ENCODE results near the gene ARHGAP19. TPM values are rescaled to one million over a fixed set of nuclear protein-coding genes. Genes with fewer than 3 reads are reported as not detected.
A peak's percentile ranks its signal among the peaks of the same experiment; 100 is the strongest.
"Not testable (repeated sequence)": the region's sequence is repeated elsewhere in the genome, so short reads cannot be mapped to it uniquely, and the experiment has no call there.

Gene ARHGAP19
- total RNA-seq, 1 experiment from 2014 or later, result 13.5 TPM

DNA sequence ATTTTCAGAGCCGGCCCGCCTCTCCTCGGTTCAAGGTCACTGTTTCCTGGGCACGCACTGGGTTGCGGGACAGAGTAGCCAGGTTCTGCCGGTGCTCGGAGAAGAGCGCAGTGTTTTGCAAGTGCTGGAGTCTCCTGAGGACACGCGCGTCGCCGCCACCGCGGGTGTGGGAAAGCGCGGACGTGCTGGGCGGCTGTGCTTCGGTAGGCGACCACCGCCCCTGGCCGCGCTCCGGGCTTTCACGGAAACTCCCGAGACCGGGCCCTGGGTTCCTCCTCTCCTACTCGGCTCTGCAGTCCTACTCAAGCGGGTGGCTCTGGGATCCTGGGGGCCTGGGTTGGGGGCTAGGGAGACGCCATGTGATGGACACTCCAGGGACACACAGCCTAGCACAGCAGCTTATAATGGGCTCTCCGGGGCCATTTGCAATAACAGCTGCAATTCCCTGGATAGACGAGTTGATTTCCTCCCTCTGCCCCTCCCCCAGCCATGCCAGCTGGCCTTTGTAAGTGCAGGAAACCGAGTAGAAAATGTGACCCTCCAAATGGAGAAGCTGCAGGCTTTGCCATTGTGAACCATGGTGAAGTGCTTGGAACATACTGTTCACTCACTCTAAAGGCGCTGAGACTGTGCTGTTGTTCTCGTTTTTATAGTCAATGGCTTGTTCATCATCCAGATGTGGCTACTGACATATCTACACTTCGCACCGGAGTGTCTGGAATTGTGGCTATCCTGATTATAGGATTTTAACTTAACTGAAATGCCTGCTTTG is 28.8 kb upstream of the ARHGAP19 start:
- DNase-seq (ENCODE audit: low read depth), result peak; percentile 32

DNA sequence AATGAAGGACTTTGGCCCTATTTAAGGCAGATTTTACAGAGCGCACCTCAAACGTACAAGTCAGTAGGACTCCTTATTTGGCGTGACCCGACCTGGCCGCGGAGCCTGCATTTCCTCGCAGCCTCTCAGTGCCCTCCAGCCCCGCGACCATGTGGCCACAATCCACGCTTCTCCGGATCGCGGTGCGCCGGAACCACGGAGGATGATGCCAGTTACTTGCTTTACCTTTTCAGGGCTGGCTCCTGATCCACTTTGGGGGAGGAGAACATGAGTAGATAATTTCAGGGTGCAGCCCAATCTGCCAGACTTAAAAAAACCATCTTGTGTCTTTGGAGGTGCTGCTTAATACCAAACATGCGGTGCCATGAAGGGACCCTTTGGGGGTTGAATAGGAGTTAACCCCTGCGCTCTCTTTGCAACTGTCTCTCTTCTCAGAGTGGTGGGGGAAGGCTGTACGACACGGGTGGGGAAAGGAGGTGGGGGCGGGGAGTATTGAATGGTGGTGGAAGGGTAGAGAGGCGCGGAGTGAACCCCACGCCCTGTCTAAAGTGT is 28.1 kb upstream of the ARHGAP19 start:
- DNase-seq (ENCODE audit: low read depth), result no peak

DNA sequence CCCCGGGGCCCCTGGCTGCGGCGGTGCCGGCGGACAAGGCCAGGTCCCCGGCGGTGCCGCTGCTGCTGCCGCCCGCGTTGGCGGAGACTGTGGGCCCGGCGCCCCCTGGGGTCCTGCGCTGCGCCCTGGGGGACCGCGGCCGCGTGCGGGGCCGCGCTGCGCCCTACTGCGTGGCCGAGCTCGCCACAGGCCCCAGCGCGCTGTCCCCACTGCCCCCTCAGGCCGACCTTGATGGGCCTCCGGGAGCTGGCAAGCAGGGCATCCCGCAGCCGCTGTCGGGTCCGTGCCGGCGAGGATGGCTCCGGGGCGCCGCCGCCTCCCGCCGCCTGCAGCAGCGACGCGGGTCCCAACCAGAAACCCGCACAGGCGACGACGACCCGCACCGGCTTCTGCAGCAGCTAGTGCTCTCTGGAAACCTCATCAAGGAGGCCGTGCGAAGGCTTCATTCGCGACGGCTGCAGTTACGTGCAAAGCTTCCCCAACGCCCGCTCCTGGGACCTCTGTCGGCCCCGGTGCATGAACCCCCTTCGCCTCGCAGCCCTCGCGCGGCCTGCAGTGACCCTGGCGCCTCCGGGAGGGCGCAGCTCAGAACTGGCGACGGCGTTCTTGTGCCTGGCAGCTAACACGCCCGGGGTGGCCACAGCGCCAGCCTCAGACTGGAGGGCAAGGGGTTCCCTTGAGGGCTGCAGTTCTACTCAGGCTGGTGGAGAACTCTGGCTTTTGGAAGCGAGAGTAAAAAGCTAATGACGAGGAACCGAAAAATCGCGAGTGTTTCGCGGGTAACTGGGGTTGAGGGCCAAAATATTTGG is 27.4 kb upstream of the ARHGAP19 start:
- peak; percentile 44 for DNase-seq (ENCODE audit: low read depth)

DNA sequence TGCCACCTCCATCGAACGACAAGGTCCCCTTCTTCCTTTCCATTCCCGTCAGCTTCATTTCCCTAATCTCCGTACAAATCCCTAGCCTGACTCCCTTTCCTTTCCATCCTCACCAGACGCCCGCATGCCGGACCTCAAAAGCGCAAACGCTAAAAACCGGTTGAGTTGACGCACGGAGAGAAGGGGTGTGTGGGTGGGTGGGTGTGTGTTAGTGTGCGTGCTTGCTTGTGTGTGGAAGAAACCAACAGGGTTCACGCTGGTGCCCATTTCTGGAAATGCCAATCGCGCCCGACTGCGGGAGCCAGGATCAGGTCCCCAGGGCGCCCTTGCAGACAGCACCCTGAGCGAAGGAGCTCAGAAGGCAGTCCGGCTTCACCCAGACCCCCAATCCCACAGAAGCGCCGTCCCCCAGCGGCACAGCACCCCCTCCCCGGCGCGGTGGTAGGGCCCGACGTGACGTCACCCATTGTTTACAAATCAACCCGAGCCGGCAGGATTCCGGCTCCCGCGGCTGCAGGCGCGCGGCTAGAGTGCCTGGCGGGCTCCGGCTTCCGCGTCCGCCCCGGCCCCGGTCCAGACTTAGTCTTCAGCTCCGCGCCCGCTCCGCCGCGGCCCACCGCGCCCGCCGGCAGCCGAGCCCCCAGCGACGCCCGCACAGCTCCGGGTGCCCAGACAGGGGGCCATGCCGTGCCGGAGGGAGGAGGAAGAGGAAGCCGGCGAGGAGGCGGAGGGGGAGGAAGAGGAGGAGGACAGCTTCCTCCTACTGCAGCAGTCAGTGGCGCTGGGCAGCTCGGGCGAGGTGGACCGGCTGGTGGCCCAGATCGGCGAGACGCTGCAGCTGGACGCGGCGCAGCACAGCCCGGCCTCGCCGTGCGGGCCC is 26.6 kb upstream of the ARHGAP19 start, which contains the start of gene FRAT1:
Gene FRAT1, plus strand, starts transcription at position 500 of the 880 bp plus-strand sequence. Its CDS starts 183 bp downstream, at position 683.
- DNase-seq (ENCODE audit: low read depth), result peak; percentile 84

DNA sequence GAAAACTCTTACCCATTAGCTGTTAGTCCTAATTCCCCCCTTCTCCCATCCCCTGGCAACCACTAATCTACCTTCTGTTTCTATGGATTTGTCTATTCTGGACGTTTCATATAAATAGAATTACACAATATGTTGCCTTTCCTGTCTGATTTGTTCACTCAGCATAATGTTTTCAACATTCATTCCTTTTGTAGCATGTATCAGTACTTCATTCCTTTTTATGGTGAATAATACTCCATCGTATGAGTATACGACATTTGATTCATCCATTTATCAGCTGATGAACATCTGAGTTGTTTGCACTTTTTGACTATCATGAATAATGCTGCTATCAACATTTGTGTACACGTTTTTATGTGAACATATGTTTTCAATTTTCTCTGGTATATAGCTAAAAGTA is 22.2 kb upstream of the ARHGAP19 start:
- no peak for DNase-seq (ENCODE audit: low read depth)

DNA sequence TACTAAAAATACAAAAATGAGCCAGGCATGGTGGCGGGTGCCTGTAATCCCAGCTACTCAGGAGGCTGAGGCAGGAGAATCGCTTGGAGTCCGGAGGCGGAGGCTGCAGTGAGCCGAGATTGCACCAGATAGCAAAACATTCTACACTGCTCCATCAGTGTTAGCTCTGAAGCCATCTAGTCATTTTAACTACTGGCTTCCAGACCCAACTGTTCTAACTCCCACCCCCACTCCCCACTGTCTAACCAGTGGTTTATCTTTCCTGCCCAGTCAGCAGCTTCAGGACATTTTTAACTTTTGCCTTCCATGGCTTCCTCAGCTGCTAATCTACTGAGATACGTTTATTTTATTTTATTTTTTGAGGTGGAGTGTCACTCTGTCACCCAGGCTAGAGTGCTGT is 20.5 kb upstream of the ARHGAP19 start:
- DNase-seq (ENCODE audit: low read depth), result no peak

DNA sequence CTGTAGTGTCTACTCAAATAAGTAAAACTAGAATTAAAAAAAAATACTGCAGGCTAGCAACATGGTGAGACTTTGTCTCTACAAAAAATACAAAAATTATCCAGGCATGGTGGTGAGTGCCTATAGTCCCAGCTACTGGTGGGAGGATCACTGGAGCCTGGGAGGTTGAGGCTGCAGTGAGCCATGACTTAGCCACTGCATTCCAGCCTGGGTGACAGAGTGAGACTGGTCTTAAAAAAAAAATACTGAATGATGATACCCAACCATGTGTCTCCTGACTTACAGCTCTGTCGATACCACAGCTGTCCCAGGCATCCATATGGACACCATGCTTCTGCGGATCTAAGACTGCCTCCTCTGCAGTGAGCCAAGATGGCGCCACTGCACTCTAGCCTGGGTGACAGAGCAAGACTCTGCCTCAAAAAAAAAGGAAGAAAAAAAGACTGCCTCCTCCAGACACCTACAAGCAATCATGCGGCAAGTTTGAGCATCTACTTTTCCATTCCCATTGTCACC is 18.7 kb upstream of the ARHGAP19 start:
- no peak for DNase-seq (ENCODE audit: low read depth)

DNA sequence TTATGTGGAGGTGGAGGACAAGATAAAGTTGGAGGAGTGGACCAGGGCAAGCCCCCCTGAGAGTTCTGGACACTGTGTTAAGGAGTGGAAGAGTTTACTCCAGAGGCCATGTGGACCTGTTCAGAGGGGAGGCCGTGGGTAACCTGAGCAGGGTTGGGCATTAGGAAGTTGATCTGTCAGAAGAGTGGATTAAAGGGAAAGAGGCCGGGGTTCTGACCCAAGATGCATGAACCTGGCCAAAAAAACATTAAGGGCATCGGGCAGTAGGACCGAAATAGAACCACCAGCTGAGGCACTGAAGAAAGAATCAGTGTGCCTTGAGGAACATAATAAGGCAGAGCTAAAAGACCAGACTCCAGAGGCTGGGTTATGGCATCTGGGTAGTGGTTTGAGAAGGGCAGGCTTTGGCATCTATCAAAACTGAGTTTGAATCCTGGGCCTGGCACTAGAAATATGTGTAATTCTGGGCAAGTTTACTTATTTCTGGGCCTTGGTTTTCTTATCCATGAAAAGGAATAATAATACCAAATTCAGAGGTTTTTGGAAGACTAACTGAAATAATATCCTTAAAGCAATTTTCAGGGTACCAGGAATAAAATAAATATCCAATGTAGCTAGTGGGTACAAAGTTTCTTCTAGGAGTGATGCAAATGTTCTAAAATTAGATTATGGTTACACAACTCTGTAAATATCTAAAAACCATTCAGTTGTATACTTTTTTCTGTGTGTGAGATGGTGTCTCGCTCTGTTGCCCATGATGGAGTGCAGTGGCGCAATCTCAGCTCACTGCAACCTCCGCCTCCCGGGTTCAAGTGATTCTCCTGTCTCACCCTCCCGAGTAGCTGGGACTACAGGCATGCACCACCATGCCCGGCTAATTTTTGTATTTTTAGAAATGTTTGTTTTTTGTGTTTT is 15.7 kb upstream of the ARHGAP19 start:
- DNase-seq (ENCODE audit: low read depth), result no peak

DNA sequence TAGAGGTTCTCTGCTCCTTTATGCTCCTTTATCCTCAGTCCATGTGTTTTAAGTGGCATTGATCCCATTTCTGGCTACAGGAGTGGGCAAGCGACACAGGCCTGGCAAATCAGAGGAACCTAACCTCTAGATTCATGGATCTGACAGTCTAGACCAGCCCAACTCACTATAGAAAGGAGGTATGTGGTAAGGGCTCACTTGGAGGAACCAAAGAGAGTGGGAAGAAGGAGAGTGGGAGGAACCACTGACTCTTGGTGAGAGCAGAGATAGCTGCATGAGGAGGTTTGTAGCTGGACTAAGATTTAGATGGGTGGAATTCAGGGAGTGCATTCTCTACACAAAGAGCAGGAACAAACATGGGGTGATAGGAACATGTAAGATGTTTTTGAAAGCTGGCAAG is 15.0 kb upstream of the ARHGAP19 start:
- DNase-seq (ENCODE audit: low read depth), result no peak

DNA sequence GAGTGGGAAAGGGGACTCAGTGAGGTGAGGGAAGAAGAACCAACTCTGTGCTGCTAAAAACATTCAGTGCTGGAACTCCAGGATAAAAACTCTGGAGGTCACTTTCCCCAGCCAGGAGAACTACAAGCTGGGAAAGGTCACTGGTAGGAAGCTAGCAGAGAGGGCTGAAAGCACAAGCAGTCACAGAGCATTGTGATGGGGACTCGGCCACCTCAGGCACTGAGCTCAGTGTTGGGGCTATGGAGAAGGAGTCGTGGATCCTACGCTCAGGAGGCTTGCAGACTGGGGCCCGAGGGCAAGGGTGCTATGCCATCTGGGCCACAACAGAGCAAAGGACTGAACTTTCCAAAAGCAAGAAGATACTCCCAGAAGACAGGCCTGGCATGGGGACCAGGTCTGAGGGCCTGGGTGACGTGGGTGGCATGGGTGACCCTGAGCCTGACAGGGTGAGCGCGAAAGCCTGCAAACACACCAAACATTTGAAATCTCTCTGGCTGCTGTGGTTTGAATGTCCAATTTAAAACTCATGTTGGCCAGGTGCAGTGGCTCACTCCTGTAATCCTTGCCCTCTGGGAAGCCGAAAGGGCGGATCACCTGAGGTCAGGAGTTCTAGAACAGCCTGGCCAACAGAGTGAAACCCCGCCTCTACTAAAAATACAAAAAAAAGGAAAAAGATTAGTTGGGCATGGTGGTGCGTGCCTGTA is 9.8 kb upstream of the ARHGAP19 start:
- DNase-seq (ENCODE audit: low read depth), result no peak

DNA sequence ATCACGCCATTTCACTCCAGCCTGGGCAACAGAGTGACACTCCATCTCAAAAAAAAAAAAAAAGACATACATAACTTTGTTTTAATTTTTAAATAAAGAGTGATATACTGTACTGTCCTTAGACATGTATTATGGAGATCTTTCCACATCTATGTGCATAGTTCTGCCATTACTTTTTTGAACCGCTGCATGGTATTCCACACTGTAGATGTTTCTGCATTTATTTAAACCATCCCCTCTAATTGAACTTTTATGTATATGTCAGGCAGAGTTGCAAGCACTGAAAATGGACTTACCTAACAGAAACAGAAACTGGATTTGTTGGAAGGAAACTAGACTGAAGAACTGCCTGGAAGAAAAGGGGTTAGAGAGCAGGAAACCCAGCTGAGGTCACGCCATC is 8.5 kb upstream of the ARHGAP19 start:
- no peak for DNase-seq (ENCODE audit: low read depth)

DNA sequence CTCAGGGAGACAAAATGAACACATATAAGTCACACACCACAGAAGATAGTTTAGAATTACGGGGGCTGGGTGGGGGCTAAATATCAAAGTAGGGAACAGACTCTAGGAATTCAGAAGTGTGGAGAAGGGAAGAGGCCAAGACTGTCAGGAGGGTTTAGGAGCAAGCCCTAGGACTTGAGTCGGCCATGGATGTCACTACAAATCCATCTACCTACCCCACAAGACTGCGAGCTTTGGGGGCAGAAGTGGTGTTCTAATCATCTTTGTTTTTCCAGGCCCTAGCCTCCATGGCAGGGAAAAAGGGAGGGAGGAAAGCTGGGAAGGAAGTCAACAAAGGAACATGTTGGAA is 5.8 kb upstream of the ARHGAP19 start:
- DNase-seq (ENCODE audit: low read depth), result no peak

DNA sequence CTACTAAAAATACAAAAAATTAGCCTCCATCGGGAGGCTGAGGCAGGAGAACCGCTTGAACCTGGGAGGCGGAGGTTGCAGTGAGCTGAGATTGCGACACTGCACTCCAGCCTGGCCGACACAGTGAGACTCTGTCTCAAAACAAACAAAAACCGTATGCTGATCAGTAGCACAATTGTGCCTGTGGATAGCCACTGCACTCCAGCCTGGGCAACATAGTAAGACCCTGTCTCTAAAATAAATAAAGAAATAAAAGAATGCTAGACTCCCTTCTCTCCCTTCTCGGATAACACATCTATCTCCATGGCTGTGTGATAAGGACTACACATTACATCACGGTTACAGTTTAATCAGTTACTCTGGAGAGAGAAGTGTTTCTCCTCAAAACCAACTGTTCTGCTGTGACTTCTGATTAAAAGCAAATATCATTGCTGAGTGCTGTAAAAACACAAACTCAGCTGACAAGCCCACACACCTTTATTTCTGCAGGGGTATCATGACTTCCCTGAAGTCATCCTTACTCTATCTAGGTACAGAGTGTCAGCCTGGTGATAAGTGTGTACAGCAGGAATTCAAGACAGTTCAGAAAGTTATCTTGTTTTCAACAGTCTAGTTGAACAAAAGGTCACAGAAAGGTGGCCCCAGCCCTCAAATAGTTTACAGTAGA is 5.3 kb upstream of the ARHGAP19 start:
- DNase-seq (ENCODE audit: low read depth), result peak; percentile 50

DNA sequence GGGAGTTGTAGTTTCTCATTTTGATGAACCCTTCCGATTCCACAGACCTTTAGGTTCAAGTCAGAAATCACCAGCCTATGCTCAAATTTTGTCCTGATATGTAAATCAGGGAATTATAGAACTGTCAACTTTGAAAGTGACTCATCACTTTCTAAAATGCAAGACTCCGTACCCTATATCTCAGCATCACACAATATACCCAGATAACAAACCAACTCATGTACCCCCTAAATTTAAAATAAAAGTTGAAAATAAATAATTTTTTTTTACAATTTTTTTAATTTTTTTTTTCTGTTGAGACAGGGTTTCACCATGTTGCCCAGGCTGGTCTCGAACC is 393 bp upstream of the ARHGAP19 start:
- no peak for DNase-seq (ENCODE audit: low read depth)

DNA sequence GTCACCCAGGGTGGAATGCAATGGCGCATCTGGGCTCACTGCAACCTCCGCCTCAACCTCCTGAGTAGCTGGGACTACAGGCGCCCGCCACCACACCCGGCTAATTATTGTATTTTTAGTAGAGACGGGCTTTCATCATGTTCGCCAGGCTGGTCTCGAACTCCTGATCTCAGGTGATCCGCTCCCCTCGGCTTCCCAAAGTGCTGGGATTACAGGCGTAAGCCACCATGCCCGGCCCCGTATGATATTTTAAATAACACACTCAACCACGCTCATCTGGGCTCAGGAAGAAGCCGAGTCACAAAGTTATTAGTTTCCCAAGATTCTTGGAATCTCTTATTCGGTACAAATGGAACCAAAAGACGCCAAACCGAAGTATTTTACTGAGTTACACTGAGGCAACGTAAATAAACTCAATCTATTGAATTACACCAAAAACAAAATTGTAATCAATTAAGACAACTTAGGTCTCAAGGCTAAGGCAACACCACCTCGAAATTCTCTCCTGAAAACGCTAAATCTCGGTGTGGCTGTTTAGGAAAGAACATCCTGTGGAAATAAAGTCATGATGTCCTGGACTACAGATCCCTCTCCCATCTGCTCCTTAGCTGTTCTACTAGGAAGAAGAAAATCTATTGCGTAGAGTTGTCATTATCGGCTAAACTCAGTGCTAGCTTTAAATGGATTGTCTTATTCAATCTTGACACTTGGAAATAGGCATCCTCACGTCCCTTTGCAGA is 910 bp downstream of the ARHGAP19 start:
- DNase-seq (ENCODE audit: low read depth), result no peak

DNA sequence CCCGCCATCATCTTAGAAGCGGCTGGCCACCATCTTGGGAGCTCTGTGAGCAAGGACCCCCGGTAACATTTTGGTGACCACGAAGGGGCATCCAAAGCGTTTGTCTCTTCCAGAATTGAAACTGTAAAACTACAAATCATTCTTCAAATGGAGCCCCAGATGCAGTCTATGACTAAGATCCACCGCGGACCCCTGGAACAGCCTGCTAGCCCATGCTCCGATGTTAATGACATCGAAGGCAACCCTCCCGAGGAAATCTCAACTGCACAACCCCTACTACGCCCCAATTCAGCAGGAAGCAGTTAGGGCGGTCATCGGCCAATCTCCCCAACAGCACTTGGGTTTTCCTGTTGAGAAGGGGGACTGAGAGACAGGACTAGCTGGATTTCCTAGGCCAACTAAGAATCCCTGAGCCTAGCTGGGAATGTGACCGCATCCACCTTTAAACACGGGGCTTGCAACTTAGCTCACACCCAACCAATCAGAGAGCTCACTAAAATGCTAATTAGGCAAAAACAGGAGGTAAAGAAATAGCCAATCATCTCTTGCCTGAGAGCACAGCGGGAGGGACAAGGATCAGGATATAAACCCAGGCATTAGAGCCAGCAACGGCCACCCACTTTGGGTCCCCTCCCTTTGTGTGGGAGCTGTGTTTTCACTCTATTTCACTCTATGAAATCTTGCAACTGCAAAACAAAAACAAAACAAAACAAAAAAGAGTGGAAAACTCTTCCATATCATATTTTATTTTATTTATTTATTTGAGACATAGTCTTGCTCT is 1.7 kb downstream of the ARHGAP19 start:
- not testable (repeated sequence) for DNase-seq (ENCODE audit: low read depth)

DNA sequence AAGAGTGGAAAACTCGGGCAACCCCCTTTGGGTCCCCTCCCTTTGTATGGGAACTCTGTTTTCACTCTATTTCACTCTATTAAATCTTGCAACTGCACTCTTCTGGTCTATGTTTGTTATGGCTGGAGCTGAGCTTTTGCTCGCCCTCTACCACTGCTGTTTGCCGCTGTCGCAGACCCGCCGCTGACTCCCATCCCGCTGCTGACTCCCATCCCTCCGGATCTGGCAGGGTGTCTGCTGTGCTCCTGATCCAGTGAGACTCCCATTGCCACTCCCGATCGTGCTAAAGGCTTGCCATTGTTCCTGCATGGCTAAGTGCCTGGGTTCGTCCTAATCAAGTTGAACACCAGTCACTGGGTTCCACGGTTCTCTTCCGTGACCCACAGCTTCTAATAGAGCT is 2.4 kb downstream of the ARHGAP19 start:
- DNase-seq (ENCODE audit: low read depth), result not testable (repeated sequence)

DNA sequence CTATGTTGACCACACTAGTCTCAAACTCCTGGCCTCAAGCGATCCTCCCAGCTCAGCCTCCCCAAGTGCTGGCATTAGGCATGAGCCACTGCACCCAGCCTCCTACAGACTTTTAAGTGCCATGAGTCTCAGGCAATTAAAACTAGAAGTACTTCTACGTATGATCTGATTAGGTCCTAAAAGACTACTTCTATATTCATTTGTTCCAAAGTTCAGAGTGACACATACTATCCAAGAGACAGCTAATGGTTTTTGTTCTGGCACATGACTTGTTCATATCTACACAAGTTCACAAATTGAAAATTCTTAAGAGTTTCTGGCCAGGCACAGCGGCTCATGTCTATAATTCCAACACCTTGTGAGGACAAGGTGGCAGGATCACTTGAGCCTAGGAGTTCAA is 11.7 kb downstream of the ARHGAP19 start:
- no peak for DNase-seq (ENCODE audit: low read depth)
